ENCODE results near the gene OR2S2.

GRCh38 chr9:35919212-35920008, 38.5 kb downstream of the OR2S2 start:
- TF ChIP-seq CTCF (IDR thresholded peaks at IDR 0.05; ENCODE audit: borderline replicate concordance, extremely low read depth, low read length, poor library complexity, severe bottlenecking) (no peak), EZH2 (IDR thresholded peaks at IDR 0.05; ENCODE audit: borderline replicate concordance, low read depth, low read length, severe bottlenecking) (no peak)
